Neural cell (in vitro differentiated cells): Measurements from ENCODE around the gene FSD1L. TPM values are rescaled to one million over a fixed set of nuclear protein-coding genes. Genes with fewer than 3 reads are reported as not detected.

Experiments used
- H2AFZ ChIP-seq: fragments of 200-600, 300-800 bp; sonication (generic), shearing (Covaris generic); 2 replicates; pipeline ENCODE4 v1.6.0; 2014; ENCODE audit warnings: low read depth, mild to moderate bottlenecking, antibody characterized with exemption, low read length, moderate library complexity
- H3F3A ChIP-seq: fragments of 200-600 bp; shearing (Covaris generic); 2 replicates; pipeline ENCODE4 v1.6.1; 2016; ENCODE audit warnings: mild to moderate bottlenecking, moderate library complexity, mixed read lengths, antibody characterized with exemption, low read length; ENCODE audit not compliant: insufficient read depth, poor library complexity, severe bottlenecking
- H3K27ac ChIP-seq: fragments of 200-600, 300-800 bp; sonication (generic), shearing (Covaris generic); 2 replicates; pipeline ENCODE4 v1.5.1; 2014; ENCODE audit warnings: mild to moderate bottlenecking, low read length, moderate library complexity
- H3K27me3 ChIP-seq: fragments of 300-800, 200-600 bp; sonication (generic), shearing (Covaris generic); 2 replicates; pipeline ENCODE4 v1.6.0; 2014; ENCODE audit warnings: mild to moderate bottlenecking, low read depth, low read length, moderate library complexity; ENCODE audit not compliant: insufficient read depth
- H3K36me3 ChIP-seq: fragments of 300-800, 200-600 bp; sonication (generic), shearing (Covaris generic); 2 replicates; pipeline ENCODE4 v1.5.1; 2014; ENCODE audit warnings: mild to moderate bottlenecking, antibody characterized with exemption, low read length, moderate library complexity; ENCODE audit not compliant: insufficient read depth
- H3K4me2 ChIP-seq: fragments of 300-800, 200-600 bp; sonication (generic), shearing (Covaris generic); 2 replicates; pipeline ENCODE4 v1.6.0; 2014; ENCODE audit warnings: mild to moderate bottlenecking, low read length
- H3K4me3 ChIP-seq: fragments of 300-800, 200-600 bp; sonication (generic), shearing (Covaris generic); 2 replicates; pipeline ENCODE4 v1.5.1; 2014; ENCODE audit warnings: mild to moderate bottlenecking, low read length, moderate library complexity
- H3K79me2 ChIP-seq: fragments of 200-600 bp; shearing (Covaris generic); replicated peaks from 2 replicates; pipeline ENCODE4 v1.6.0; 2014; ENCODE audit warnings: mild to moderate bottlenecking, low read length, moderate library complexity; ENCODE audit not compliant: insufficient read depth
- H3K9ac ChIP-seq: fragments of 300-800, 200-600 bp; sonication (generic), shearing (Covaris generic); 2 replicates; pipeline ENCODE4 v1.6.1; 2016; ENCODE audit warnings: mild to moderate bottlenecking, low read length, mixed read lengths
- H3K9me2 ChIP-seq: fragments of 200-600 bp; shearing (Covaris generic); 2 replicates; pipeline ENCODE4 v1.6.1; 2016; ENCODE audit warnings: mild to moderate bottlenecking, low read length, mixed read lengths; ENCODE audit not compliant: insufficient read depth
- H3K9me3 ChIP-seq: fragments of 200-600, 300-800 bp; sonication (generic), shearing (Covaris generic); 2 replicates; pipeline ENCODE4 v1.6.1; 2016; ENCODE audit warnings: mild to moderate bottlenecking, mixed run types, low read length, moderate library complexity, mixed read lengths
- H4K20me1 ChIP-seq: fragments of 200-600 bp; shearing (Covaris generic); 2 replicates; pipeline ENCODE4 v1.6.1; 2016; ENCODE audit warnings: mild to moderate bottlenecking, mixed run types; ENCODE audit not compliant: insufficient read depth
- EP300 ChIP-seq: fragments of 450-650 bp; conservative IDR thresholded peaks from 2 replicates; pipeline ENCODE4 v1.6.1; 2014; ENCODE audit warnings: antibody characterized with exemption, mild to moderate bottlenecking, moderate library complexity; ENCODE audit not compliant: poor library complexity, severe bottlenecking
- EZH2 ChIP-seq: fragments of 200-600, 300-800 bp; shearing (Covaris generic), sonication (generic); IDR thresholded peaks from 2 replicates; pipeline ENCODE4 v1.6.1; 2014; ENCODE audit warnings: antibody characterized with exemption, low read length, borderline replicate concordance, mild to moderate bottlenecking; ENCODE audit not compliant: insufficient read depth, poor library complexity, severe bottlenecking
- MXI1 ChIP-seq: fragments of 450-650 bp; conservative IDR thresholded peaks from 2 replicates; pipeline ENCODE4 v1.6.1; 2014; ENCODE audit warnings: antibody characterized with exemption, mild to moderate bottlenecking; ENCODE audit not compliant: poor library complexity, severe bottlenecking
- POLR2AphosphoS5 ChIP-seq: IDR thresholded peaks from 2 replicates; pipeline ENCODE4 v1.6.1; 2012
- RAD21 ChIP-seq: fragments of 450-650 bp; conservative IDR thresholded peaks from 2 replicates; pipeline ENCODE4 v1.6.1; 2014; ENCODE audit warnings: antibody characterized with exemption, mild to moderate bottlenecking, moderate library complexity
- SMC3 ChIP-seq: fragments of 450-650 bp; conservative IDR thresholded peaks from 2 replicates; pipeline ENCODE4 v1.6.1; 2014; ENCODE audit warnings: antibody characterized with exemption, mild to moderate bottlenecking, moderate library complexity; ENCODE audit not compliant: poor library complexity
- TAF1 ChIP-seq: IDR thresholded peaks from 2 replicates; pipeline ENCODE4 v1.6.1; 2012; ENCODE audit warnings: low read depth
- polyA plus RNA-seq: library from polyadenylated mRNA; depleted of rRNA; stranded (reverse); fragments of >200 nt; gene quantifications from 2 replicates; pipeline ENCODE4 v1.2.3, GENCODE V29; 2014
- TF ChIP-seq, protein P1 (sequence below): fragments of 450-650 bp; IDR thresholded peaks from 2 replicates; pipeline ENCODE4 v1.5.1; 2014; ENCODE audit warnings: antibody characterized with exemption, mild to moderate bottlenecking, moderate library complexity; ENCODE audit not compliant: poor library complexity, severe bottlenecking
- TF ChIP-seq, protein P2 (sequence below): IDR thresholded peaks from 2 replicates; pipeline ENCODE4 v1.6.1; 2012; ENCODE audit warnings: borderline replicate concordance

Gene FSD1L
- polyA plus RNA-seq, 1 donor from 2014 or later = 42.8 TPM

- Histone ChIP-seq H3K27ac (no peak overlapping the region), H3K4me3 (no peak overlapping the region), H3K9me3 (no peaks in the 10 kb centered on the region), H3K4me2 (no peak overlapping the region), H3K9me2 (no peaks in the 10 kb centered on the region), H3K79me2 (no peaks in the 10 kb centered on the region), H3F3A (no peaks in the 10 kb centered on the region), H3K36me3 (peaks cover 7% of the 10 kb centered on the region), H3K27me3 (no peaks in the 10 kb centered on the region), H4K20me1 (no peaks in the 10 kb centered on the region), H2AFZ (no peak overlapping the region), H3K9ac (no peak overlapping the region)
- TF ChIP-seq, protein P1, sequence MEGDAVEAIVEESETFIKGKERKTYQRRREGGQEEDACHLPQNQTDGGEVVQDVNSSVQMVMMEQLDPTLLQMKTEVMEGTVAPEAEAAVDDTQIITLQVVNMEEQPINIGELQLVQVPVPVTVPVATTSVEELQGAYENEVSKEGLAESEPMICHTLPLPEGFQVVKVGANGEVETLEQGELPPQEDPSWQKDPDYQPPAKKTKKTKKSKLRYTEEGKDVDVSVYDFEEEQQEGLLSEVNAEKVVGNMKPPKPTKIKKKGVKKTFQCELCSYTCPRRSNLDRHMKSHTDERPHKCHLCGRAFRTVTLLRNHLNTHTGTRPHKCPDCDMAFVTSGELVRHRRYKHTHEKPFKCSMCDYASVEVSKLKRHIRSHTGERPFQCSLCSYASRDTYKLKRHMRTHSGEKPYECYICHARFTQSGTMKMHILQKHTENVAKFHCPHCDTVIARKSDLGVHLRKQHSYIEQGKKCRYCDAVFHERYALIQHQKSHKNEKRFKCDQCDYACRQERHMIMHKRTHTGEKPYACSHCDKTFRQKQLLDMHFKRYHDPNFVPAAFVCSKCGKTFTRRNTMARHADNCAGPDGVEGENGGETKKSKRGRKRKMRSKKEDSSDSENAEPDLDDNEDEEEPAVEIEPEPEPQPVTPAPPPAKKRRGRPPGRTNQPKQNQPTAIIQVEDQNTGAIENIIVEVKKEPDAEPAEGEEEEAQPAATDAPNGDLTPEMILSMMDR = no peak
- TF ChIP-seq MXI1 (no peak), TAF1 (no peak)
These were observed 91.6 kb downstream of the FSD1L start for GRCh38 chr9:105539452-105539851.

- Histone ChIP-seq H3F3A (no peaks in the 10 kb centered on the region), H3K9me2 (no peaks in the 10 kb centered on the region), H4K20me1 (no peaks in the 10 kb centered on the region), H3K36me3 (no peaks in the 10 kb centered on the region), H3K4me2 (no peak overlapping the region), H3K27me3 (no peaks in the 10 kb centered on the region), H3K9me3 (no peaks in the 10 kb centered on the region), H3K9ac (no peak overlapping the region), H2AFZ (no peak overlapping the region), H3K27ac (no peak overlapping the region), H3K4me3 (no peak overlapping the region), H3K79me2 (no peaks in the 10 kb centered on the region)
- TF ChIP-seq MXI1 (no peak), EP300 (no peak), SMC3 (no peak), EZH2 (no peak), POLR2AphosphoS5 (no peak), RAD21 (no peak), TAF1 (no peak)
- TF ChIP-seq, protein P2, sequence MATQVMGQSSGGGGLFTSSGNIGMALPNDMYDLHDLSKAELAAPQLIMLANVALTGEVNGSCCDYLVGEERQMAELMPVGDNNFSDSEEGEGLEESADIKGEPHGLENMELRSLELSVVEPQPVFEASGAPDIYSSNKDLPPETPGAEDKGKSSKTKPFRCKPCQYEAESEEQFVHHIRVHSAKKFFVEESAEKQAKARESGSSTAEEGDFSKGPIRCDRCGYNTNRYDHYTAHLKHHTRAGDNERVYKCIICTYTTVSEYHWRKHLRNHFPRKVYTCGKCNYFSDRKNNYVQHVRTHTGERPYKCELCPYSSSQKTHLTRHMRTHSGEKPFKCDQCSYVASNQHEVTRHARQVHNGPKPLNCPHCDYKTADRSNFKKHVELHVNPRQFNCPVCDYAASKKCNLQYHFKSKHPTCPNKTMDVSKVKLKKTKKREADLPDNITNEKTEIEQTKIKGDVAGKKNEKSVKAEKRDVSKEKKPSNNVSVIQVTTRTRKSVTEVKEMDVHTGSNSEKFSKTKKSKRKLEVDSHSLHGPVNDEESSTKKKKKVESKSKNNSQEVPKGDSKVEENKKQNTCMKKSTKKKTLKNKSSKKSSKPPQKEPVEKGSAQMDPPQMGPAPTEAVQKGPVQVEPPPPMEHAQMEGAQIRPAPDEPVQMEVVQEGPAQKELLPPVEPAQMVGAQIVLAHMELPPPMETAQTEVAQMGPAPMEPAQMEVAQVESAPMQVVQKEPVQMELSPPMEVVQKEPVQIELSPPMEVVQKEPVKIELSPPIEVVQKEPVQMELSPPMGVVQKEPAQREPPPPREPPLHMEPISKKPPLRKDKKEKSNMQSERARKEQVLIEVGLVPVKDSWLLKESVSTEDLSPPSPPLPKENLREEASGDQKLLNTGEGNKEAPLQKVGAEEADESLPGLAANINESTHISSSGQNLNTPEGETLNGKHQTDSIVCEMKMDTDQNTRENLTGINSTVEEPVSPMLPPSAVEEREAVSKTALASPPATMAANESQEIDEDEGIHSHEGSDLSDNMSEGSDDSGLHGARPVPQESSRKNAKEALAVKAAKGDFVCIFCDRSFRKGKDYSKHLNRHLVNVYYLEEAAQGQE = no peak
- TF ChIP-seq, protein P1 = no peak
These were observed 94.0 kb downstream of the FSD1L start for GRCh38 chr9:105541838-105542237.
